ENCODE data around the gene PPP1R15A.

DNA sequence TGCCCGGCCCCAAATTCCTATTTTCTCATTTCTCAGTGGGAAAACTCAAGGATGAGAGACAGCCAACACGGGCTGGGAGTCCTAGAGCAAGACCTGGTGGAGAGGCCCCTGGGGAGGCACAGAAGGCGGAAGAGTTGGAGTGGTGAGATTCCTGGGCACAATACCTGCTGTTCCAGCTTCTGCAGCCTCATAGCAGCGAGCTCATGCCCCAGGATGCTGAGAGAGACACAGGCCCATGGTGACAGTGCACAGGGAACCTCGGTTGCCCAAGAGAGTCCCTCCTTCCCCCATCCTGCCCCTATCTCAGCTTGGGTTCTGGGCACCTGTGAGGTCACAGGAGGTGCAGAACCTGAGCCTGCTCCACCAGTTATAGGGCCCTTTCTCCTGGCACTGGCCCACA is 25.0 kb downstream of the PPP1R15A start:
- TF ChIP-seq CTCF (IDR thresholded peaks at IDR 0.05) (no peak), POLR2A (IDR thresholded peaks at IDR 0.05) (no peak)

Measured in right lobe of liver (tissue), 4 donors.